Activated CD8-positive, alpha-beta T cell treated with anti-CD3 and anti-CD28 coated beads for 36 hours (primary cell): ENCODE measurements around the gene SYK. TPM values are rescaled to one million over a fixed set of nuclear protein-coding genes. Genes with fewer than 3 reads are reported as not detected.

Experiments used
- ATAC-seq: fragments of 200-7000 bp; cut with Tn5 transposase; one replicate; pipeline ENCODE4 v1.10.0; 2021; ENCODE audit warnings: mild to moderate bottlenecking, moderate library complexity
- CTCF ChIA-PET: fragments of 350-600 bp; sonication (Branson Sonifier 250); formaldehyde crosslinking; loops from one replicate; lab custom pipeline; 2021; ENCODE audit warnings: antibody characterized with exemption; lab: Charles Lee
- POLR2A ChIA-PET: fragments of 350-600 bp; sonication (Branson Sonifier 250); formaldehyde crosslinking; loops from one replicate; lab custom pipeline; 2021; ENCODE audit warnings: antibody characterized with exemption; lab: Charles Lee
- DNase-seq: peaks from one replicate; pipeline ENCODE4 v3.0.0-alpha.2; 2020
- H3K27ac Mint-ChIP-seq: one replicate; pipeline ENCODE4 v1.8.0; 2021; ENCODE audit warnings: mild to moderate bottlenecking, mixed read lengths
- H3K27me3 Mint-ChIP-seq: one replicate; pipeline ENCODE4 v1.8.0; 2021; ENCODE audit warnings: mixed read lengths
- H3K36me3 Mint-ChIP-seq: one replicate; pipeline ENCODE4 v1.8.0; 2021; ENCODE audit warnings: low read depth, mixed read lengths
- H3K4me1 Mint-ChIP-seq: one replicate; pipeline ENCODE4 v1.8.0; 2021; ENCODE audit warnings: low read depth, mixed read lengths
- H3K4me3 Mint-ChIP-seq: one replicate; pipeline ENCODE4 v1.8.0; 2021; ENCODE audit warnings: mild to moderate bottlenecking, moderate library complexity, mixed read lengths
- H3K9me3 Mint-ChIP-seq: one replicate; pipeline ENCODE4 v1.8.0; 2021; ENCODE audit warnings: mixed read lengths
- CTCF ChIP-seq: fragments of 200-600 bp; IDR thresholded peaks from one replicate; pipeline ENCODE4 v1.8.0; 2022; ENCODE audit warnings: antibody characterized with exemption, mild to moderate bottlenecking
- intact Hi-C: fragments of 100-400 bp; cut with micrococcal nuclease; formaldehyde crosslinking; loops from one replicate; pipeline ENCODE4 v1.10.0; 2022
- total RNA-seq, 2 experiments: library from RNA; stranded (reverse); gene quantifications; one replicate each; pipeline ENCODE4 v1.2.3, GENCODE V29; 2021

The SYK gene
- total RNA-seq, 2 experiments from 2014 or later: 0.20 to 0.56 TPM

GRCh38 chr9:90770182-90770738, 31.4 kb upstream of the SYK start:
- ChIA-PET CTCF (no interaction called here), POLR2A (no interaction called here)
- H3K27ac Mint-ChIP-seq: no peak overlapping the region
- H3K9me3 Mint-ChIP-seq: peaks cover 8% of the 10 kb centered on the region
- TF ChIP-seq CTCF: no peak
- intact Hi-C loops: no loop called here
- H3K36me3 Mint-ChIP-seq: no peaks in the 10 kb centered on the region
- DNase-seq (no peak), ATAC-seq (no peak)
- H3K4me3 Mint-ChIP-seq: no peak overlapping the region
- peaks cover 8% of the 10 kb centered on the region for H3K27me3 Mint-ChIP-seq
- no peaks in the 10 kb centered on the region for H3K4me1 Mint-ChIP-seq

- Mint-ChIP-seq H3K4me1 (no peaks in the 10 kb centered on the region), H3K4me3 (no peak overlapping the region), H3K27ac (no peak overlapping the region), H3K27me3 (peaks cover 8% of the 10 kb centered on the region), H3K9me3 (peaks cover 8% of the 10 kb centered on the region), H3K36me3 (no peaks in the 10 kb centered on the region)
- CTCF ChIA-PET: no interaction called here
- no peak for TF ChIP-seq CTCF
- DNase-seq (no peak), ATAC-seq (no peak)
- intact Hi-C loops: no loop called here
- POLR2A ChIA-PET: no interaction called here
Measured at GRCh38 chr9:90770927-90771326, 30.7 kb upstream of the SYK start.

GRCh38 chr9:90772386-90772785, 29.2 kb upstream of the SYK start:
- Mint-ChIP-seq H3K36me3 (no peaks in the 10 kb centered on the region), H3K9me3 (peaks cover 4% of the 10 kb centered on the region), H3K27ac (no peak overlapping the region), H3K4me3 (no peak overlapping the region), H3K27me3 (peaks cover 6% of the 10 kb centered on the region), H3K4me1 (no peaks in the 10 kb centered on the region)
- POLR2A ChIA-PET: interaction anchor here (0.5 kb wide), 1 partner anchor 909 kb away, joined by 3 read pairs; no protein-coding TSS in a partner anchor
- intact Hi-C loops: no loop called here
- CTCF ChIA-PET: no interaction called here
- no peak for TF ChIP-seq CTCF
- ATAC-seq (no peak), DNase-seq (no peak)

GRCh38 chr9:90773617-90774016, 28.0 kb upstream of the SYK start:
- Mint-ChIP-seq H3K4me1 (no peaks in the 10 kb centered on the region), H3K36me3 (no peaks in the 10 kb centered on the region), H3K9me3 (no peaks in the 10 kb centered on the region), H3K27me3 (peaks cover 6% of the 10 kb centered on the region), H3K4me3 (no peak overlapping the region), H3K27ac (no peak overlapping the region)
- no peak for TF ChIP-seq CTCF
- POLR2A ChIA-PET: no interaction called here
- no peak for ATAC-seq
- DNase-seq: no peak
- intact Hi-C loops: no loop called here
- CTCF ChIA-PET: no interaction called here

GRCh38 chr9:90774071-90774470, 27.5 kb upstream of the SYK start:
- Mint-ChIP-seq H3K27me3 (peaks cover 6% of the 10 kb centered on the region), H3K36me3 (no peaks in the 10 kb centered on the region), H3K4me1 (no peaks in the 10 kb centered on the region), H3K27ac (no peak overlapping the region), H3K4me3 (no peak overlapping the region), H3K9me3 (no peaks in the 10 kb centered on the region)
- POLR2A ChIA-PET: no interaction called here
- intact Hi-C loops: no loop called here
- CTCF ChIA-PET: no interaction called here
- DNase-seq (no peak), ATAC-seq (no peak)
- no peak for TF ChIP-seq CTCF
